Adrenal gland (tissue), 5 donors: ENCODE results near the gene RELL2.
A peak's percentile ranks its signal among the peaks of the same experiment; 100 is the strongest.

Experiments
- POLR2A ChIP-seq, 2 donors: fragments of 450-650 bp; IDR thresholded peaks; one replicate each; pipeline ENCODE4 v1.6.1; 2017; ENCODE audit warnings: antibody characterized with exemption in 2 of 2, mild to moderate bottlenecking in 2 of 2, moderate library complexity in 1 of 2
- TF ChIP-seq, protein P1 (sequence below), 6 experiments: fragments of 450-650 bp in 4 of 6; fragments of 200-600 bp in 2 of 6; sonication (generic) in 1 of 6; IDR thresholded peaks; 1 replicate in 5 of 6; 2 replicates in 1 of 6; pipeline versions ENCODE4 v1.5.1 to v1.8.0; 2016 to 2021; ENCODE audit warnings: antibody characterized with exemption in 6 of 6, mild to moderate bottlenecking in 2 of 6, moderate library complexity in 1 of 6
- donor health status: DM: no; HTN: no; CAD: no.

- TF ChIP-seq, protein P1, sequence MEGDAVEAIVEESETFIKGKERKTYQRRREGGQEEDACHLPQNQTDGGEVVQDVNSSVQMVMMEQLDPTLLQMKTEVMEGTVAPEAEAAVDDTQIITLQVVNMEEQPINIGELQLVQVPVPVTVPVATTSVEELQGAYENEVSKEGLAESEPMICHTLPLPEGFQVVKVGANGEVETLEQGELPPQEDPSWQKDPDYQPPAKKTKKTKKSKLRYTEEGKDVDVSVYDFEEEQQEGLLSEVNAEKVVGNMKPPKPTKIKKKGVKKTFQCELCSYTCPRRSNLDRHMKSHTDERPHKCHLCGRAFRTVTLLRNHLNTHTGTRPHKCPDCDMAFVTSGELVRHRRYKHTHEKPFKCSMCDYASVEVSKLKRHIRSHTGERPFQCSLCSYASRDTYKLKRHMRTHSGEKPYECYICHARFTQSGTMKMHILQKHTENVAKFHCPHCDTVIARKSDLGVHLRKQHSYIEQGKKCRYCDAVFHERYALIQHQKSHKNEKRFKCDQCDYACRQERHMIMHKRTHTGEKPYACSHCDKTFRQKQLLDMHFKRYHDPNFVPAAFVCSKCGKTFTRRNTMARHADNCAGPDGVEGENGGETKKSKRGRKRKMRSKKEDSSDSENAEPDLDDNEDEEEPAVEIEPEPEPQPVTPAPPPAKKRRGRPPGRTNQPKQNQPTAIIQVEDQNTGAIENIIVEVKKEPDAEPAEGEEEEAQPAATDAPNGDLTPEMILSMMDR (IDR thresholded peaks at IDR 0.05) = no peak
- peak in 1 of 2 donors; percentile 40 for TF ChIP-seq POLR2A (IDR thresholded peaks at IDR 0.05)
These were observed 18.6 kb upstream of the RELL2 start for GRCh38 chr5:141618030-141618803.
